GM18502 (cell line): ENCODE measurements around the gene PRIMA1.

Experiments
- ATAC-seq: cut with Tn5 transposase; IDR thresholded peaks from one replicate; pipeline ENCODE4 v1.9.1; 2021; ENCODE audit warnings: mild to moderate bottlenecking; ENCODE audit not compliant: unreplicated experiment, poor library complexity

Gene PRIMA1

DNA sequence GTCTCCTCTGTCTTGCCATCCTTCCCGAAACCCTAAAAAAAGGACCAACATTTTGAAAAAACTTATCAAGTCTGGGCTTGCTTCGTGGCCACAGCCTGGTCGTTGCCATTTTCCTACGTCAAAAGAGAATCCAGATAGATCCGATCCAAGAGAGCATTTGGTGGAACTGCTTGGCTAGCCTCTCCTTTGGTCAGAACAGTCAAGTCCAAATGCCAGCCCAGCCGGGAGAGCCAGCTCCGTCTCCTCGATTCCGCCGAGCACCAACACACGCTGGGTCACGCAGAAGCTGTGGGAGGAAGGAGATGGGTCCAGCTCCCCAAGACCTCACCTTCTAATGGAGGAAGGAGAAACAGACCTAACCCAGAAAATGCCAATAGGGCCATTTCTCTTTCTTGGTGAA lies 9.3 kb upstream of the PRIMA1 start:
- no peak for ATAC-seq

GRCh38 chr14:93797071-93797470 lies 8.8 kb upstream of the PRIMA1 start:
- ATAC-seq, result no peak

GRCh38 chr14:93794756-93795155 lies 6.5 kb upstream of the PRIMA1 start:
- ATAC-seq, result no peak

DNA sequence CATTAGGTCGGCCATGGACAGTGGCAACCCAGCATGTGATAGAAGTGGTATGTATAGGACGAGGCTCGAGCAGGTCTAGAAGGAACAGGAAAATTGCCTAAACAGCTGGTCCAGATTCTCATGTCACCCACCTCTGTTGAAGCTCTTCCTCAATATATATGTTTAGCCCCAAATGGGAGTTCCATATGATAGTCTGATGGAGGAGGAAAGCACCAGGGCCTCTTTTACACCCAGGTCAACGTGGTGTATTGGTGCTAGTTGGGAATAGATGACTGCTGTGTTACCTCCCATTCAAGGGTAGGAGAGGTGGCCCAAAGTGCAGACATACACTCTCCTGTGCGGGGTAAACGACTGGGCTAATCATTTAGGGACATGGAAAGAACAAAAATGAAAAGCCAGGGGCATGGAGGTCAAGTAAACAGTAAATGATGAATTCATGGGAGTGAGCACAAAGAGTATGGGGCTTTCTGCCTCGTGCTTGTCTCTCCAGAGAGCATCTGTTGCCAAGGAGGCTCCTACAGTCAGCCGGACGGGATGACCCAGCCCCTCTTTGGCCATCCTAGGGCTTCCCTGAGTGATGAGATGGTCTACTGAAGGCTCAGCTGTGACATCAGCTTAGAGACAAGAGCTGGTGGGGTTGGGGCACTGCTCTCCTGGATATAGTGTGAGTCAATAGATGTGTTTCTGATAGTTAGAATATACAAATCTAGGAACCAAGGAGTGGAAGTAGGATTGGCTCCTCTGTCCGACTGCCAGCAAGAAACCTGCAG lies 5.5 kb upstream of the PRIMA1 start:
- ATAC-seq, result no peak

GRCh38 chr14:93792391-93792790 lies 4.1 kb upstream of the PRIMA1 start:
- ATAC-seq, result no peak

DNA sequence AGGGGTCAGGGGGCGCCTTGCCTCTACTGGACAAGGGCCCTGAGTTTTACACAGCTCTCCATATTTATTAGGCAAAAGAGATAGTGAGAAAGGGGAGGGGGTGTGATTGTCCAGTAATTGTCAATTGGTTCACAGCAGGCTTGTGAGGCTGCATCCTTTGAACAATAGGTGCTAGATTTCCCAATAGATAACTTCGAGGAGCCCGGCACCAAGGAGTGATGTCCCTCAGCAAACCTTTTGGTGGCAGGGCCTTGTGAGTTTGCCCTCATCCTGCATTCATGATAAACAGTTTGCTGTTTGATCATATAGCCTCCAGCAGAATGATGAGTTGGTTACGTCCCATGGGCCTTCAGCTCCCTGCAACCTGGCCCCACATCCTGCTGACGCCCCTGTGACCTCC lies 2.7 kb upstream of the PRIMA1 start:
- ATAC-seq, result no peak

DNA sequence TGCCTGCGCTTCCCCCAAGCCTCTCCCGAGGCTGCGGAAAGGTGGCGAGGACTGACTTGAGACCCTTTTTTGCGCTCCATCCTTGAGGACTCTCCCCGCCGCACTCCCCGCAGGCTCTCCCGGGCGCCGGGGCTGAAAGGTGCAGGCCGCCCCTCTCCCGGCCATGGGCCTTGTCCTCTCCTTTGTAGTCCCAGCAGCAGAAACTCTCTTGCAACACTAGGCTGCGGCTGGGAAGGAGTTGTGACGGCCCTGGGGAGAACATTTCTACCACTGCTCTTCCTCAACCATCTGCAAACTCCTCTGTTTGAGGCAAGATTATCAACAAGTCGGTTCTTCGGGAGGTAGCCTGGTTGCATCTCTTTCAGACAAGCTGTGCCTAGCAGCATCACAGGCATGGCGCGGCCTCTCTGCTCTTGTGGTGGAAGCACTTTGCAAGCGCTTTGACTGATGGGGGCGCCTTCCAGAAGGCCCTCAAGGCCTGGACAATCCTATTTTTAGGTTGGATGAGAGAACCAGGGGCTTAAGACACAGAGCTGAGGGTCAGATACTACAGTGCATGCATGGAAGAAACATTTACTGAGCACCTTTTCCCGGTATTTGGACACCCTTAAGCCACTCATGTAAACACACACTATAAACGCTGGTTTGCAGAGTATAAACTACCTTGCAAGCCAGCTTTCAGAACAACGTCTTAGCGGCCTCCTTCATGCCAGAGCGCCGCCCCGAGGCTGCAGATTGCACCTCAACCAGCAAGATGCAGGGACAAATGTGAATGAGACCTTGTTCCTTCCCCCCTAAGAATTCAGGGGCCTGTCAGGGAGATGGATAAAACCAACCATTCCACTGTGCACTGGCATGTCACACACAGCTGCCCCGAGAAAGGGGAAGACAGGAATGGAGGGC lies 1.2 kb upstream of the PRIMA1 start:
- ATAC-seq, result no peak

GRCh38 chr14:93788543-93789227 lies 400 bp upstream of the PRIMA1 start:
- ATAC-seq, result no peak

DNA sequence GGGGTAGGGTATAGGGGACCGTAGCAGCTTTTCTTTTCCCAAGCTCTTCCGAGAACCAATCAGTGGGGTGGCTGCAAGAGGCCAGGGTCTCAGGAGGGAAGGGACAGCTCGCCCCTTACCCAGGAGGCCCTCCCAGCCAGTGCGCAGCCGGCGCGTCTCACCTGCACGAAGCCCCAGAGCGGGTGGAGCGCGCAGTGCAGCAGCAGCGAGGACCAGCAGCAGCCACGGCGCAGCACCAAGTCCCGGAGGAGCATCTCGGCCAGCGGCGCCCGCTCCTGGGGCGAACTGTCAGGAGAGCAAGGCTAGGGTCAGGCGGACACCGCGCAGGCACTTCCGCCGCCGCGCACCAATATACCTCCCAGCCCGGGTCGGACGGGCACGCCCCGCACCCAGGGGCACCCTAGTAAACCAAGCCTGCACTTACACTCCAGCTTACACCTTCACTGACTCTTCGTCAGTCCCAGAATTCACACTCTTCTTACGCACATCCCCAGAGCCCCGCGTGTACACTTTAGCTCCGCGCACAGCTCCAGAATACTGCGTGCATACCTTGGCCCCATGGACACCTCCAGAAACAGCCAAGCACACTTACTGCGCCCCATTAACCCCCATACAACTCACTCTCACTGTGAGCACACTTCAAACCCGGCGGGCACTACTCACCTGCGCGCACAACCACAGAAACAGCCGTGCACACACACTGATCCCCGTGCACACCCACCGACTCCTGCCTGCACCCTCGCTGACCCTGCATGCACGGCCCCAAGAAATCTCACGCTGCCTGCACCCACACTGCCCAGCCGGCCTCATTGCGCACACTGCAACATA lies 606 bp downstream of the PRIMA1 start:
- no peak for ATAC-seq

GRCh38 chr14:93785423-93785822 lies 2.9 kb downstream of the PRIMA1 start:
- no peak for ATAC-seq

DNA sequence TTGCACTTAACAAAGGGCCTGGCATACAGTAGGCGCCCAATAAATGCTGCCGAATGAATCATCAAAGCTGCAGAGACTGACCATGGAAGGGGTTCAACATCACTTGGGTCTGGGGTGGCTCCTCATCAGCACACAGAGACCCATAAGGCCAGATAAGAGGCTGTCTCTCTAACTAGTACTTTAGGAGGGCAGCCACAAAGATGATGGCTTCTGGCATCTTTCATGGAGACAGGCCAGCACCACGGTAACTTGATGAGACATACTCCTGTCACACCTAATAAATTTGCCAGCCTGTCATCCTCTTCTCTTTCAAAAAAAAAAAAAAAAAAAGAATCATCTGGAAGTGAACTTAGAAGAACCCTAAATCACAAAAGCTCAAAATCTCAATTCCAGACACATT lies 3.4 kb downstream of the PRIMA1 start:
- no peak for ATAC-seq

GRCh38 chr14:93780813-93781400 lies 7.4 kb downstream of the PRIMA1 start:
- no peak for ATAC-seq

GRCh38 chr14:93778856-93779629 lies 9.2 kb downstream of the PRIMA1 start:
- ATAC-seq, result no peak

- ATAC-seq, result no peak
Measured at GRCh38 chr14:93778453-93778852, 9.8 kb downstream of the PRIMA1 start.

DNA sequence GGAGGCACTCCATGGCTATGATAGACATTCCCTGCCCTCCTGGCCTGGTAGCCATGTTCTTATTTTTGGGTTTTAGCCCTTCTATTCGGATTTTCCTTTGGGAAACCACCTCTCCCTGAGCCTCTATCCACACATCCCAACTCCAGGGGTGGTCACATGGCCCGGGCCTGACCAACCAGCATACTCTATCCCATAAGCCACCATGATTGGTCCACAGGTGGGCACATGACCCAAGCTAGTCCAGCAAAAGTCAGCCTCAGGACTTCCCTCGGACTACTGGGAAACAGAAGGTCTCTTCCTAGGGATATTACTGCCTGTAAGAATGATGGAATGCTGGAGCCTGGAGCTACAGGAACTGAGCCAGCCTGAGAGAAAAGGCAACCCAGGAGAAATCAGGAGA lies 12.5 kb downstream of the PRIMA1 start:
- ATAC-seq, result no peak

DNA sequence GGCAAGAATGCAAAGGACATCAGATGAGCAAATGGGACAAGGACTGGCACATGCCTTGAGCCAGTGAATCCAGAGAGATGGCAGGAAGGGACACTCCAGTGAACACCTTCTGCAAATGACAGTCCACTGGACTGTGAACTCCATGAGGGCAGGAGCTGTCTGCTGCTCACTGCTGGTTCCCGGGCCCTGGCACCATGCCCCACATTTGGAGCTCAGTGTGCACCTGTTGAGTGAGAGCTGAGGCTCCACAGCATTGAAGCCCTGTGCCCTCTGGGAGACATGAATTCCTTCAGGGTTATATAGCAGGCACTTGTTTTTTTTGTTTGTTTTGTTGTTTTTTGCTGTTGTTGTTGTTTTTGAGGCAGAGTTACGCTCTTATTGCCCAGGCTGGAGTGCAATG lies 13.1 kb downstream of the PRIMA1 start:
- no peak for ATAC-seq

GRCh38 chr14:93772263-93772662 lies 16.0 kb downstream of the PRIMA1 start:
- no peak for ATAC-seq

GRCh38 chr14:93765970-93766369 lies 22.3 kb downstream of the PRIMA1 start:
- no peak for ATAC-seq

GRCh38 chr14:93765155-93765554 lies 23.1 kb downstream of the PRIMA1 start:
- no peak for ATAC-seq
